GM10248 (cell line): ENCODE measurements around the gene PDCD6IP.

Experiments used
- CTCF ChIA-PET: fragments of 300-600 bp; sonication (Branson Sonifier 250); formaldehyde crosslinking; extraction: SDS; loops from one replicate; lab custom pipeline; 2021; ENCODE audit warnings: antibody characterized with exemption; lab: Yijun Ruan, JAX
- POLR2A ChIA-PET: fragments of 350-650 bp; sonication (Branson Sonifier 250); formaldehyde crosslinking; extraction: SDS; loops from one replicate; lab custom pipeline; 2020; ENCODE audit warnings: antibody characterized with exemption; lab: Yijun Ruan, JAX
- DNase-seq: peaks from one replicate; pipeline ENCODE4 v3.0.0; 2012; ENCODE audit errors: extremely low spot score
- CTCF ChIP-seq: IDR thresholded peaks from 2 replicates; pipeline ENCODE4 v1.5.1; 2012; ENCODE audit warnings: mild to moderate bottlenecking, low read depth; ENCODE audit errors: extremely low read depth, missing control alignments, control extremely low read depth

Gene PDCD6IP

GRCh38 chr3:33877187-33877586, 78.8 kb downstream of the PDCD6IP start:
- DNase-seq: no peak
- ChIA-PET CTCF (interaction anchor here (0.8 kb wide), 1 partner anchor 807 kb away, joined by 3 read pairs; no protein-coding TSS in a partner anchor), POLR2A (no interaction called here)
- TF ChIP-seq CTCF: no peak

- ChIA-PET POLR2A (no interaction called here), CTCF (interaction anchor here (2.7 kb wide), 1 partner anchor 804 kb away, joined by 12 read pairs; no protein-coding TSS in a partner anchor)
- DNase-seq: no peak
- TF ChIP-seq CTCF: no peak
These were observed 81.1 kb downstream of the PDCD6IP start for GRCh38 chr3:33879540-33879939.

GRCh38 chr3:33881156-33882064, 83.0 kb downstream of the PDCD6IP start:
- ChIA-PET CTCF (interaction anchor here (1.2 to 1.4 kb wide), 3 partner anchors 16 to 802 kb away, joined by 4 to 8 read pairs (median 5); no protein-coding TSS in a partner anchor), POLR2A (no interaction called here)
- TF ChIP-seq CTCF: no peak
- DNase-seq: no peak

- ChIA-PET CTCF (interaction anchor here (1.3 to 5.6 kb wide), 9 partner anchors 8 to 805 kb away, joined by 3 to 88 read pairs (median 9); no protein-coding TSS in a partner anchor), POLR2A (no interaction called here)
- no peak for DNase-seq
- TF ChIP-seq CTCF: no peak
These were observed 83.9 kb downstream of the PDCD6IP start for GRCh38 chr3:33882296-33882695.

GRCh38 chr3:33883538-33883950, 85.1 kb downstream of the PDCD6IP start:
- TF ChIP-seq CTCF: peak; percentile 73

GRCh38 chr3:33883951-33884561, 85.6 kb downstream of the PDCD6IP start:
- ChIA-PET CTCF (interaction anchor here (0.8 to 5.6 kb wide), 25 partner anchors 9 to 1903 kb away, joined by 3 to 88 read pairs (median 4); no protein-coding TSS in a partner anchor), POLR2A (no interaction called here)
- no peak for TF ChIP-seq CTCF
- DNase-seq: no peak

More at GRCh38 chr3:33883538-33883950, 85.1 kb downstream of the PDCD6IP start:
- ChIA-PET POLR2A (no interaction called here), CTCF (interaction anchor here (0.8 to 5.6 kb wide), 26 partner anchors 9 to 1904 kb away, joined by 3 to 88 read pairs (median 4); no protein-coding TSS in a partner anchor)
- DNase-seq: peak; percentile 45
